Measurements from ENCODE around the gene ACER1. TPM values are rescaled to one million over a fixed set of nuclear protein-coding genes. Genes with fewer than 3 reads are reported as not detected.

ACER1 gene, protein sequence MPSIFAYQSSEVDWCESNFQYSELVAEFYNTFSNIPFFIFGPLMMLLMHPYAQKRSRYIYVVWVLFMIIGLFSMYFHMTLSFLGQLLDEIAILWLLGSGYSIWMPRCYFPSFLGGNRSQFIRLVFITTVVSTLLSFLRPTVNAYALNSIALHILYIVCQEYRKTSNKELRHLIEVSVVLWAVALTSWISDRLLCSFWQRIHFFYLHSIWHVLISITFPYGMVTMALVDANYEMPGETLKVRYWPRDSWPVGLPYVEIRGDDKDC
- total RNA-seq, result 0.09 TPM in 1 of 2 replicates, not detected in the other

DNA sequence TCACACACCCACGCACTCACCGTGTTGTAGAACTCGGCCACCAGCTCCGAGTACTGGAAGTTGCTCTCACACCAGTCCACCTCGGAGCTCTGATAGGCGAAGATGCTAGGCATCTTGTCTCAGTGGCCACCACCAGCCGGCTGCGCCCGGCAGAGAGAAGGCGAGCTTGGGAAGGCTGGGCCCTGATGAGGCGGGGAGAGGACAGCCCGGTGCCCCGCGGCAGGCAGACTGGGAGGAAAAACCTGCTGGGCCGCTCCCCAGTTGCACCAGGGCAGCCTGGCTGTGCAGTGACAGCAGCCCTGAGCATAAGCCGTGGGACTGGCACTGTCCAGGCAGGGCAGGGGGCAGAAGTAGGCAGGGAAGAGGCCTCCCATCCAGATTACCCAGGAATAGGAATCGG lies at the start of gene ACER1:
Gene ACER1 (minus strand): TSS at position 174 of the 400 bp plus-strand sequence. CDS start 61 bp downstream, at position 113.

GRCh38 chr19:6375411-6376010 lies 42.1 kb upstream of the ACER1 start, which contains the start of gene PSPN:
TSS of gene PSPN (minus strand) at chr19:6375933. CDS start at chr19:6375849, 84 bp downstream.

GRCh38 chr19:6372594-6373095 lies 39.2 kb upstream of the ACER1 start, which contains the start of gene ALKBH7:
TSS of gene ALKBH7 (plus strand) at chr19:6372794. CDS start at chr19:6372821, 27 bp downstream.

GRCh38 chr19:6279931-6280591 lies 53.4 kb downstream of the ACER1 start, which contains the start of gene MLLT1:
TSS of gene MLLT1 (minus strand) at chr19:6279975. CDS start at chr19:6279784, 191 bp downstream.

Other genes with a start within 250 kb of the ACER1 start
- 3.0 and 4.8 TPM in 2 replicates for gene RFX2, start 223.1 kb downstream of the ACER1 start, total RNA-seq
- gene ACSBG2, start 197.9 kb downstream of the ACER1 start, total RNA-seq, result not detected in 2 replicates
- gene MLLT1, start 53.6 kb downstream of the ACER1 start, total RNA-seq, result 3.2 and 3.5 TPM in 2 replicates
- gene CLPP, start 27.9 kb upstream of the ACER1 start, total RNA-seq, result 35.6 and 43.3 TPM in 2 replicates
- gene ALKBH7, start 39.2 kb upstream of the ACER1 start, total RNA-seq, result 18.4 and 22.4 TPM in 2 replicates
- 0.60 and 0.63 TPM in 2 replicates for gene PSPN, start 42.3 kb upstream of the ACER1 start, total RNA-seq
- gene GTF2F1, start 59.6 kb upstream of the ACER1 start, total RNA-seq, result 69.8 and 91.2 TPM in 2 replicates
- 71.3 and 81.3 TPM in 2 replicates for gene KHSRP, start 91.2 kb upstream of the ACER1 start, total RNA-seq
- gene SLC25A41, start 100.2 kb upstream of the ACER1 start, total RNA-seq, result 0.17 TPM in 1 of 2 replicates, not detected in the other
- gene SLC25A23, start 126.2 kb upstream of the ACER1 start, total RNA-seq, result 14.2 and 22.9 TPM in 2 replicates
- gene CRB3, start 130.7 kb upstream of the ACER1 start, total RNA-seq, result 0.09 and 0.16 TPM in 2 replicates
- gene DENND1C, start 148.2 kb upstream of the ACER1 start, total RNA-seq, result not detected in 2 replicates
- not detected in 2 replicates for gene TUBB4A, start 168.7 kb upstream of the ACER1 start, total RNA-seq
- gene TNFSF9, start 197.4 kb upstream of the ACER1 start, total RNA-seq, result 0.09 and 0.63 TPM in 2 replicates

Measured in bronchial smooth muscle cell (primary cell).